ENCODE measurements around the gene AAR2.

The AAR2 gene

DNA sequence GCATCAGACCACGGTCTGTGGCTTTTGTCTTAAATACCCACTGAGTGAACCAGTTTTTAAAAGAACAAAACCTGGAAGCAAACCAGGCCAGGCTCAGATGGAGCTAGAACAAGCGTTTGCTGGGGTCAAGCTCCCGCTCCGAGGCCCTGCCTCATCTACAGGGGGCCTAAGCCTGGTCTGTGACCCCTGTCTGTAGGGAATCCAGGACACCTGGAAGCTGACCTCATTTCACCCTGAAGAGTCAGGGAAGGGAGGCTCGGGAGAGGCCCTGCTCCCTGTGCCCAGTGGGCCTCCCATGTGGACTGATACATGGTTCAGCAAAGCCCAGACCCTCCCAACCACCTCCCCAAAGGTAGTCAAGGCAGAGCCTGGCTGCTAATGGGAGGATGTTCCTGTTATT is 43.1 kb downstream of the AAR2 start:
- DNase-seq (ENCODE audit: low spot score): no peak
- TF ChIP-seq, protein P1, sequence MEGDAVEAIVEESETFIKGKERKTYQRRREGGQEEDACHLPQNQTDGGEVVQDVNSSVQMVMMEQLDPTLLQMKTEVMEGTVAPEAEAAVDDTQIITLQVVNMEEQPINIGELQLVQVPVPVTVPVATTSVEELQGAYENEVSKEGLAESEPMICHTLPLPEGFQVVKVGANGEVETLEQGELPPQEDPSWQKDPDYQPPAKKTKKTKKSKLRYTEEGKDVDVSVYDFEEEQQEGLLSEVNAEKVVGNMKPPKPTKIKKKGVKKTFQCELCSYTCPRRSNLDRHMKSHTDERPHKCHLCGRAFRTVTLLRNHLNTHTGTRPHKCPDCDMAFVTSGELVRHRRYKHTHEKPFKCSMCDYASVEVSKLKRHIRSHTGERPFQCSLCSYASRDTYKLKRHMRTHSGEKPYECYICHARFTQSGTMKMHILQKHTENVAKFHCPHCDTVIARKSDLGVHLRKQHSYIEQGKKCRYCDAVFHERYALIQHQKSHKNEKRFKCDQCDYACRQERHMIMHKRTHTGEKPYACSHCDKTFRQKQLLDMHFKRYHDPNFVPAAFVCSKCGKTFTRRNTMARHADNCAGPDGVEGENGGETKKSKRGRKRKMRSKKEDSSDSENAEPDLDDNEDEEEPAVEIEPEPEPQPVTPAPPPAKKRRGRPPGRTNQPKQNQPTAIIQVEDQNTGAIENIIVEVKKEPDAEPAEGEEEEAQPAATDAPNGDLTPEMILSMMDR (IDR thresholded peaks at IDR 0.05; ENCODE audit: extremely low read depth, missing control alignments): no peak

GRCh38 chr20:36279776-36280175 is 43.5 kb downstream of the AAR2 start:
- DNase-seq (ENCODE audit: low spot score): no peak
- TF ChIP-seq, protein P1 (IDR thresholded peaks at IDR 0.05; ENCODE audit: extremely low read depth, missing control alignments): no peak

- TF ChIP-seq, protein P1 (IDR thresholded peaks at IDR 0.05; ENCODE audit: extremely low read depth, missing control alignments): no peak
These were observed 45.6 kb downstream of the AAR2 start for GRCh38 chr20:36281785-36282380.

DNA sequence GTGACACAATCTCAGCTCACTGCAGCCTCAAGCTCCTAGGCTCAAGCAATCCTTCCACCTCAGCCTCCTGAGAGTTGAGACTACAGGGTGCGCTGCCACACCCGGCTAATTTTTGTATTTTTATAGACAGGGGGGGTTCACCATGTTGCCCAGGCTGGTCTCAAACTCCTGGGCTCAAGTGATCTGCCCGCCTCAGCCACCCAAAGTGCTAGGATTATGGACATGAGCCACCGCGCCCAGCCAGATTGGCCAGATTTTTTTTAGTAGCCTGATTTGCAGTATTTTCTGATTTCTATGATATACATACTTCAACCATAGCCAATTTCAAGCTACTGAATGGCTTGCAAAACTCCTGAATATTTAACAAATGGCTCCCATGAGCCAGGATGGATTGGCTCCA is 48.5 kb downstream of the AAR2 start:
- TF ChIP-seq, protein P1 (IDR thresholded peaks at IDR 0.05; ENCODE audit: extremely low read depth, missing control alignments): no peak
- DNase-seq (ENCODE audit: low spot score): no peak

More at GRCh38 chr20:36281785-36282380, 45.6 kb downstream of the AAR2 start:
- no peak for DNase-seq (ENCODE audit: low spot score)

GRCh38 chr20:36285746-36286447 is 49.6 kb downstream of the AAR2 start:
- TF ChIP-seq, protein P1 (IDR thresholded peaks at IDR 0.05; ENCODE audit: extremely low read depth, missing control alignments): no peak
- no peak for DNase-seq (ENCODE audit: low spot score)

- DNase-seq (ENCODE audit: low spot score): no peak
- TF ChIP-seq, protein P1 (IDR thresholded peaks at IDR 0.05; ENCODE audit: extremely low read depth, missing control alignments): no peak
These were observed 61.4 kb downstream of the AAR2 start for GRCh38 chr20:36297656-36298055.

- TF ChIP-seq, protein P1 (IDR thresholded peaks at IDR 0.05; ENCODE audit: extremely low read depth, missing control alignments): no peak
- no peak for DNase-seq (ENCODE audit: low spot score)
These were observed 61.8 kb downstream of the AAR2 start for GRCh38 chr20:36298061-36298460.
